Measurements from ENCODE around the gene CD99L2.
"Not testable (repeated sequence)": the region's sequence is repeated elsewhere in the genome, so short reads cannot be mapped to it uniquely, and the experiment has no call there.

CD99L2 gene

GRCh38 chrX:150834695-150835094, 63.8 kb downstream of the CD99L2 start:
- DNase-seq (ENCODE audit: extremely low read depth, low read depth): no peak
- no peak for TF ChIP-seq CTCF (IDR thresholded peaks at IDR 0.05; ENCODE audit: low read depth, low read length)

- no peak for DNase-seq (ENCODE audit: extremely low read depth, low read depth)
- TF ChIP-seq CTCF (IDR thresholded peaks at IDR 0.05; ENCODE audit: low read depth, low read length): no peak
Observed at GRCh38 chrX:150833454-150834056, 64.9 kb downstream of the CD99L2 start.

- DNase-seq (ENCODE audit: extremely low read depth, low read depth): no peak
- TF ChIP-seq CTCF (IDR thresholded peaks at IDR 0.05; ENCODE audit: low read depth, low read length): no peak
Observed at GRCh38 chrX:150831863-150832262, 66.6 kb downstream of the CD99L2 start.

- DNase-seq (ENCODE audit: extremely low read depth, low read depth): no peak
- no peak for TF ChIP-seq CTCF (IDR thresholded peaks at IDR 0.05; ENCODE audit: low read depth, low read length)
Observed at GRCh38 chrX:150828785-150829184, 69.7 kb downstream of the CD99L2 start.

GRCh38 chrX:150824352-150824751, 74.1 kb downstream of the CD99L2 start:
- not testable (repeated sequence) for DNase-seq (ENCODE audit: extremely low read depth, low read depth)

- DNase-seq (ENCODE audit: extremely low read depth, low read depth): not testable (repeated sequence)
Observed at GRCh38 chrX:150823826-150824225, 74.6 kb downstream of the CD99L2 start.

GRCh38 chrX:150821971-150822370, 76.5 kb downstream of the CD99L2 start:
- no peak for TF ChIP-seq CTCF (IDR thresholded peaks at IDR 0.05; ENCODE audit: low read depth, low read length)
- DNase-seq (ENCODE audit: extremely low read depth, low read depth): no peak

- DNase-seq (ENCODE audit: extremely low read depth, low read depth): no peak
- TF ChIP-seq CTCF (IDR thresholded peaks at IDR 0.05; ENCODE audit: low read depth, low read length): no peak
Observed at GRCh38 chrX:150813922-150814321, 84.5 kb downstream of the CD99L2 start.

Measured in AG09319 (cell line).